Measurements from ENCODE around the gene FAM8A1.

GRCh38 chr6:17612048-17612447 is 11.9 kb downstream of the FAM8A1 start:
- TF ChIP-seq EZH2 (IDR thresholded peaks at IDR 0.05) (no peak), MAX (IDR thresholded peaks at IDR 0.05) (no peak), SIN3A (IDR thresholded peaks at IDR 0.05; ENCODE audit: low read depth) (no peak), REST (IDR thresholded peaks at IDR 0.05; ENCODE audit: low read depth) (no peak), CTCF (IDR thresholded peaks at IDR 0.05 in 2 of 3, conservative IDR thresholded peaks at IDR 0.05 in 1 of 3; ENCODE audit: borderline replicate concordance in 1 of 3, insufficient read depth in 1 of 3, low read depth in 2 of 3, low read length in 2 of 3) (no peak), YY1 (IDR thresholded peaks at IDR 0.05; ENCODE audit: extremely low read depth, insufficient replicate concordance, low read depth, low read length) (no peak), ELF1 (IDR thresholded peaks at IDR 0.05; ENCODE audit: borderline replicate concordance, low read depth) (no peak), EZH2phosphoT487 (IDR thresholded peaks at IDR 0.05; ENCODE audit: borderline replicate concordance) (no peak)

All from HCT116 (cell line).